NCI-H69 (cell line): ENCODE measurements around the gene LAMB4.

Source experiments
- DNase-seq: peaks from one replicate; lab custom pipeline; 2025; lab: John Stamatoyannopoulos, UW

LAMB4 gene

GRCh38 chr7:108109221-108109908, 20.8 kb downstream of the LAMB4 start:
- DNase-seq: peak; percentile 80

- no peak for DNase-seq
Measured at GRCh38 chr7:108108131-108108530, 22.0 kb downstream of the LAMB4 start.

- DNase-seq: no peak
Measured at GRCh38 chr7:108104324-108104723, 25.8 kb downstream of the LAMB4 start.

- no peak for DNase-seq
Measured at GRCh38 chr7:108103558-108104298, 26.4 kb downstream of the LAMB4 start.

- DNase-seq: no peak
Measured at GRCh38 chr7:108102671-108103312, 27.4 kb downstream of the LAMB4 start.

- no peak for DNase-seq
Measured at GRCh38 chr7:108101759-108102158, 28.4 kb downstream of the LAMB4 start.

- DNase-seq: no peak
Measured at GRCh38 chr7:108099713-108100112, 30.4 kb downstream of the LAMB4 start.

GRCh38 chr7:108097703-108098102, 32.5 kb downstream of the LAMB4 start:
- DNase-seq: peak; percentile 21

- no peak for DNase-seq
Measured at GRCh38 chr7:108096996-108097395, 33.2 kb downstream of the LAMB4 start.

GRCh38 chr7:108094933-108095710, 35.0 kb downstream of the LAMB4 start:
- peak; percentile 89 for DNase-seq

GRCh38 chr7:108094346-108094745, 35.8 kb downstream of the LAMB4 start:
- DNase-seq: no peak

- DNase-seq: no peak
Measured at GRCh38 chr7:108093851-108094331, 36.3 kb downstream of the LAMB4 start.

- no peak for DNase-seq
Measured at GRCh38 chr7:108093341-108093740, 36.8 kb downstream of the LAMB4 start.

GRCh38 chr7:108091461-108091831, 38.7 kb downstream of the LAMB4 start:
- no peak for DNase-seq

- DNase-seq: no peak
Measured at GRCh38 chr7:108090791-108091460, 39.2 kb downstream of the LAMB4 start.

GRCh38 chr7:108089381-108089780, 40.8 kb downstream of the LAMB4 start:
- DNase-seq: no peak

- no peak for DNase-seq
Measured at GRCh38 chr7:108088729-108089128, 41.4 kb downstream of the LAMB4 start.

- no peak for DNase-seq
Measured at GRCh38 chr7:108087778-108088177, 42.4 kb downstream of the LAMB4 start.

GRCh38 chr7:108086962-108087361, 43.2 kb downstream of the LAMB4 start:
- peak; percentile 39 for DNase-seq

GRCh38 chr7:108086546-108086945, 43.6 kb downstream of the LAMB4 start:
- DNase-seq: no peak

- no peak for DNase-seq
Measured at GRCh38 chr7:108083980-108084379, 46.2 kb downstream of the LAMB4 start.
